DND-41 (cell line): ENCODE data around the gene FOXJ3.

Experiments used
- CTCF ChIP-seq: IDR thresholded peaks from 2 replicates; pipeline ENCODE4 v1.5.1; 2012; ENCODE audit warnings: borderline replicate concordance, low read length, moderate library complexity, mild to moderate bottlenecking; ENCODE audit not compliant: poor library complexity, severe bottlenecking; ENCODE audit errors: extremely low read depth
- EZH2 ChIP-seq: IDR thresholded peaks from 3 replicates; pipeline ENCODE4 v1.6.1; 2012; ENCODE audit warnings: borderline replicate concordance, low read depth, mild to moderate bottlenecking, moderate library complexity, low read length, inconsistent platforms; ENCODE audit not compliant: severe bottlenecking

GRCh38 chr1:42370876-42371549 lies 36.0 kb upstream of the FOXJ3 start:
- TF ChIP-seq CTCF = no peak
- no peak for TF ChIP-seq EZH2
